Natural killer cell treated with Interleukin-12 subunit alpha and Interleukin-12 subunit beta and Interleukin-15 and Interleukin-18, amount 100 ng/mL, for 72 hours (primary cell): ENCODE data around the gene ZBTB12. TPM values are rescaled to one million over a fixed set of nuclear protein-coding genes. Genes with fewer than 3 reads are reported as not detected.
"Not testable (repeated sequence)": the region's sequence is repeated elsewhere in the genome, so short reads cannot be mapped to it uniquely, and the experiment has no call there.

Experiments used
- ATAC-seq, 2 donors: fragments of 150-1000 bp; cut with Tn5 transposase in 1 of 2; sonication (Bioruptor Pico), chemical (Tn5 transposase) in 1 of 2; 2 replicates each; pipeline ENCODE4 v1.10.0; 2021
- DNase-seq: peaks from one replicate; pipeline ENCODE4 v3.0.0; 2022; ENCODE audit warnings: low spot score
- H3K27ac Mint-ChIP-seq, 2 donors: 1 replicate in 1 of 2; 2 replicates in 1 of 2; pipeline ENCODE4 v1.8.0; 2022; ENCODE audit warnings: mixed read lengths in 2 of 2, mild to moderate bottlenecking in 1 of 2, moderate library complexity in 1 of 2
- H3K27me3 Mint-ChIP-seq, 2 donors: 1 replicate in 1 of 2; 2 replicates in 1 of 2; pipeline ENCODE4 v1.8.0; 2022; ENCODE audit warnings: mixed read lengths in 2 of 2
- H3K36me3 Mint-ChIP-seq: one replicate; pipeline ENCODE4 v1.8.0; 2022; ENCODE audit warnings: mixed read lengths
- H3K4me1 Mint-ChIP-seq, 2 donors: 1 replicate in 1 of 2; 2 replicates in 1 of 2; pipeline ENCODE4 v1.8.0; 2022; ENCODE audit warnings: low read depth in 2 of 2, mixed read lengths in 2 of 2, mild to moderate bottlenecking in 1 of 2
- H3K4me3 Mint-ChIP-seq: one replicate; pipeline ENCODE4 v1.8.0; 2022; ENCODE audit warnings: mixed read lengths
- H3K9me3 Mint-ChIP-seq: 2 replicates; pipeline ENCODE4 v1.8.0; 2022; ENCODE audit warnings: mixed read lengths
- total RNA-seq, 2 donors: library from RNA; stranded (reverse); gene quantifications; one replicate each; pipeline ENCODE4 v1.2.3, GENCODE V29; 2022

The ZBTB12 gene
- total RNA-seq, 2 donors from 2014 or later: 1.4 to 2.9 TPM

DNA sequence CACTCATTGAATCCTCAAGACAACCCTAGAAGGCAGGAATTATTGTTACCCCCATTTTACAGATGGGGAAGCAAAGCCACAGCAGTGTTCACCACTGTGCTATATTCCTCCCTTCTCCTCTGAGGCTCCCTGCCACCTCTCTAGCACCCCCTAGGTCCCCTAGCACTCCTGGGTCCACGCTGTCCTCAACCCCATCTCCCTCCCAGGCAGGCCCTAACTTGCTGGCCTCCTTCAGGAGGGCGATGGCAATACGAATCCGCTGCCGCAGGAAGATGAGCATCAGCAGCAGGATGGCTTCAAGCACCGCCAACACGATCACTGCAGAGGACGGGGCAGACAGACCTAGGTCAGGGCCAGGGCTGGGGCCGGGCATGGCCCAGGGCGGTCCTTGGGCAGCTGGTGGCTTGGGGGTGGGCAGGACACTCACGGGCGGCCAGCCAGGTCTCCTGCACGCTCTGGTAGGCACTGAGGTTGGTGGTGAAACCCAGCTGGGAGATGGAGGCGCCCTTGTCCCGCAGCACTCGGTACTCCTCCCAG is 31.4 kb downstream of the ZBTB12 start:
- H3K27ac Mint-ChIP-seq: no peak overlapping the region
- H3K27me3 Mint-ChIP-seq: peaks cover 6 to 7% of the 10 kb centered on the region in 2 donors
- H3K4me1 Mint-ChIP-seq: no peaks in the 10 kb centered on the region
- no peak overlapping the region for H3K4me3 Mint-ChIP-seq
- DNase-seq: no peak
- peak; percentile 25 to 32 for ATAC-seq
- no peaks in the 10 kb centered on the region for H3K36me3 Mint-ChIP-seq
- no peaks in the 10 kb centered on the region for H3K9me3 Mint-ChIP-seq

DNA sequence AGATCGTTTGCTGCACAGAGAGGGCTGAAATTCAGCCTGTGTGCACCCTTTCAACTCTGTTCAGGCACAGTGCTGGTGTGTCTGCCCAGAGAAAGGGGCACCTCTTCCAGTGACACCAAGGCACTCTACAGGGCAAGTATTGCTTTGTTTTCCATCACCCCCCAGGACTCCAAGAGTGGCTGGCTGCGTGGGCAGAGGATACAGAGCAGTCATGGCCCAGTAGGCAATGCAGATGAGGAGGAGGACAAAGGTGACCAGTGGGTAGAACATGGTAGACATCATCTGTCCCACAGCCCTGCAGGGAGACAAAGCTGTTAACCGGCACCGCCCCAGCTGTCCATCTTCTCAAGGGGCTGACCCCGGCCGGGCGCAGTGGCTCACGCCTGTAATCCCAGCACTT is 32.5 kb downstream of the ZBTB12 start:
- no peak for ATAC-seq

DNA sequence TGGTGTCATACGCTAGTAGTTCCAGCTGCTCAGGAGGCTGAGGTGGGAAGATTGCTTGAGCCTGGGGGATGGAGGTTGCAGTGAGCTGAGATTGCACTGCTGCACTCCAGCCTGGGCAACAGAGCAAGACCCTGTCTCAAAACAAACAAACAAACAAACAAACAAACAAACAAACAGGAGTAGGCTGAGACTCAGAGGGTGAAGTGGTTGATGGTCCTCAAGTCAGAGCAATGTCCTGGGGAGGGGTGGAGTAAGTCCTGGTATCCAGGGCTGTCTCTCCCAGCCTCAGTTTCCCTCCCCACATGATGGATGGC is 33.3 kb downstream of the ZBTB12 start:
- not testable (repeated sequence) for H3K9me3 Mint-ChIP-seq, H3K27ac Mint-ChIP-seq, ATAC-seq, H3K27me3 Mint-ChIP-seq, H3K4me1 Mint-ChIP-seq, H3K4me3 Mint-ChIP-seq, H3K36me3 Mint-ChIP-seq, DNase-seq

More for the DNA sequence above, 32.5 kb downstream of the ZBTB12 start:
- Mint-ChIP-seq H3K36me3 (no peaks in the 10 kb centered on the region), H3K9me3 (no peaks in the 10 kb centered on the region), H3K4me3 (no peak overlapping the region), H3K27me3 (peaks cover 6 to 7% of the 10 kb centered on the region in 2 donors), H3K27ac (no peak overlapping the region), H3K4me1 (peaks cover 0 to 2% of the 10 kb centered on the region in 2 donors)
- no peak for DNase-seq

GRCh38 chr6:31865205-31866118 is 36.4 kb downstream of the ZBTB12 start:
- H3K4me3 Mint-ChIP-seq: no peak overlapping the region
- no peak for ATAC-seq
- no peak overlapping the region for H3K27ac Mint-ChIP-seq
- H3K9me3 Mint-ChIP-seq: no peaks in the 10 kb centered on the region
- DNase-seq: no peak
- H3K36me3 Mint-ChIP-seq: no peaks in the 10 kb centered on the region
- H3K27me3 Mint-ChIP-seq: no peaks in the 10 kb centered on the region
- peaks cover 21% of the 10 kb centered on the region in 2 donors for H3K4me1 Mint-ChIP-seq

- Mint-ChIP-seq H3K9me3 (no peaks in the 10 kb centered on the region), H3K27ac (no peak overlapping the region), H3K27me3 (no peaks in the 10 kb centered on the region), H3K36me3 (no peaks in the 10 kb centered on the region), H3K4me1 (peaks cover 21% of the 10 kb centered on the region in 2 donors), H3K4me3 (peak overlapping the region; percentile 99)
- ATAC-seq (no peak), DNase-seq (no peak)
Observed at GRCh38 chr6:31864818-31865204, 37.1 kb downstream of the ZBTB12 start.

DNA sequence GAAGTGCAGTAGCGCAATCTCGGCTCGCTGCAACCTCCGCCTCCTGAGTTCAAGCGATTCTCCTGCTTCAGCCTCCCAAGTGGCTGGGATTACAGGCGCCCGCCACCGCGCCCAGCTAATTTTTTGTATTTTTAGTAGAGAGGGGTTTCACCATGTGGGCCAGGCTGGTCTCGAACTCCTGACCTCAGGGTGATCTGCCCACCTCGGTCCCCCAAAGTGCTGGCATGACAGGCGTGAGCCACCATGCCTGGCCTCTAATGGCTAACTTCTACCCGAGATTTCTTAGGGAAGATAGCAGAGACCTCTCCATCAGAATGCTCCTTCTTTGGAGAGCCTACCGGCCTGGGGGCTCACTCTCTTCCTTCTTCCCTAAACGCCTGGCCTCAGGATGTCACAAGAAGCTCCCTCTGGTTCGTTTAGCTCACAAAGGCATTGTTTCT is 37.7 kb downstream of the ZBTB12 start:
- peak overlapping the region; percentile 99 for H3K4me3 Mint-ChIP-seq
- not testable (repeated sequence) for DNase-seq, H3K9me3 Mint-ChIP-seq, H3K36me3 Mint-ChIP-seq, H3K27me3 Mint-ChIP-seq, ATAC-seq
- H3K27ac Mint-ChIP-seq: peak overlapping the region; percentile 82 to 89
- peaks cover 21% of the 10 kb centered on the region in 2 donors for H3K4me1 Mint-ChIP-seq

DNA sequence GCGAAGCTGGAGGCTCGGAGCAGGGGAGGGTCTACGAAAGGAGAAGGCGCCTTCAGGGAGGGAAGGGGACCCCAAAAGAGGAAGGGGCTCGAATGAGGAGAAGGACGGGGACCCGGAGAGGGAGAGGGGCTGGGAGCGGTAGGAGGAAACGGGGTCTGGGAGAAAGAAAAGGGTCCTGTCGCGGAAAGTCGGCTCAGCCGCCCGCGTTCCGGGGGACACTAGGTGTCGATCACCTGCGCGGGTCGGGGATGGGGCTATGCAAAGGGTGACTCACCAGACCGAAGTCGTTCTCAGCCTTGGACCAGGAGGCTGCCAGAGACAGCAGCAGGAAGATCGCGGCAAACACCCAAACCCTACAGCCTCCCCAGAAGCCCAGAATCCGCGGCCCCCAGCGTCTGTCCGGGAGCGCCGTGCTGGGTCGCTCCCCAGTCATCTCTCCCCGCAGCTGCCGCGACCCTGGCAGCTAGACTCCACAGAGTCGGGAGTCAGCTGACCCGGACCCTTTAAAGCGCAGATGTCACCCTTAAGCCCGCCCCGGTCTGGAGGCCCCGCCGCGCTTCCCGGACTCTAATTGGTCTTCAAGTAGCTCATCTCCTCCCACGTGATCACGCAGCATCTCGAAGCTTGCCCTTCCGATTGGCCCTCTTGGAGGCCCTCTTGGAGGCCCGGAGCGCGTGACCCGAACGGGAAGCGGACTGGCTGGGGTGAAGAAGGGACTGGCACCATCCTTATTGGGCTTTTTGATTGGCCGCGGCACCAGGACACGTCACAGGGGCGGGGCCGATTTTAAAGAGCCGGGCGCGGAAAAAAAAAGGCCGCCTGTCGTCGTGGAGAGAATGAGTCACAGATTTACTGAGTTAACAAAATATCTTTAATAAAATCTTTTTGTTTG is 39.3 kb downstream of the ZBTB12 start, which contains the start of gene NEU1:
NEU1 (minus strand) TSS at position 478 of the 892 bp plus-strand sequence; CDS start at position 433, 45 bp downstream.
- peak; percentile 100 for DNase-seq
- Mint-ChIP-seq H3K27me3 (no peaks in the 10 kb centered on the region), H3K9me3 (no peaks in the 10 kb centered on the region), H3K27ac (peak within 1 kb of the TSS; percentile 82 to 89), H3K36me3 (no peaks in the 10 kb centered on the region), H3K4me1 (peaks cover 21% of the 10 kb centered on the region in 2 donors), H3K4me3 (peak within 1 kb of the TSS; percentile 99)
- ATAC-seq: peak; percentile 98 to 99

GRCh38 chr6:31861919-31862343 is 40.0 kb downstream of the ZBTB12 start:
- Mint-ChIP-seq H3K4me1 (peaks cover 21% of the 10 kb centered on the region in 2 donors), H3K9me3 (no peaks in the 10 kb centered on the region), H3K27ac (peak overlapping the region; percentile 82 to 89), H3K36me3 (no peaks in the 10 kb centered on the region), H3K27me3 (no peaks in the 10 kb centered on the region), H3K4me3 (peak overlapping the region; percentile 99)
- DNase-seq: no peak
- ATAC-seq: no peak

GRCh38 chr6:31861150-31861549 is 40.7 kb downstream of the ZBTB12 start:
- no peaks in the 10 kb centered on the region for H3K9me3 Mint-ChIP-seq
- H3K36me3 Mint-ChIP-seq: no peaks in the 10 kb centered on the region
- peaks cover 21% of the 10 kb centered on the region in 2 donors for H3K4me1 Mint-ChIP-seq
- H3K4me3 Mint-ChIP-seq: peak overlapping the region; percentile 99
- H3K27ac Mint-ChIP-seq: peak overlapping the region in 1 of 2 donors; percentile 89
- H3K27me3 Mint-ChIP-seq: no peaks in the 10 kb centered on the region
- ATAC-seq (no peak), DNase-seq (no peak)

DNA sequence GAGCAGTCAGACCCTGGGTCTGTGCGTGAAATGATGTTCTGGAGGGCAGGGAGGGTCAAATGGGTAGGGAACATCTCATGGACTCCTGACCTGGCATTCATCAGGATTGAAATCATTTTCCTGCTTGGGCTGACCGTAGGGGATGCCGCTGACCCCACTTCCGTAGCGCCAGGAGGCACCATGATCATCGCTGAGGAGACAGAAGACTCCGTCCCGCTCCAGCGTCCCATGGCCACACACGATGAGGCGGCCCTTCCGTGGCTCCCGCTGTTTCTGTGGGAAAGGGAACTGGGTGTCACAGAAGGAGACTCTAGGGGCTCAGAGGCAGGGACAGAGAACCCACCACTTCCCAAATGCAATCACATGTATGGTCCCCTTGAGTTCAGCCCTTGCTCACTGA is 41.5 kb downstream of the ZBTB12 start:
- DNase-seq (no peak), ATAC-seq (no peak)
- Mint-ChIP-seq H3K9me3 (no peaks in the 10 kb centered on the region), H3K27ac (no peak overlapping the region), H3K4me3 (peak overlapping the region; percentile 5), H3K36me3 (no peaks in the 10 kb centered on the region), H3K27me3 (no peaks in the 10 kb centered on the region), H3K4me1 (peaks cover 21% of the 10 kb centered on the region in 2 donors)

GRCh38 chr6:31859923-31860322 is 42.0 kb downstream of the ZBTB12 start:
- no peaks in the 10 kb centered on the region for H3K36me3 Mint-ChIP-seq
- no peak for DNase-seq
- H3K4me1 Mint-ChIP-seq: peaks cover 21% of the 10 kb centered on the region in 2 donors
- no peaks in the 10 kb centered on the region for H3K9me3 Mint-ChIP-seq
- no peaks in the 10 kb centered on the region for H3K27me3 Mint-ChIP-seq
- peak overlapping the region; percentile 5 for H3K4me3 Mint-ChIP-seq
- no peak overlapping the region for H3K27ac Mint-ChIP-seq
- no peak for ATAC-seq

- Mint-ChIP-seq H3K4me1 (peaks cover 14 to 18% of the 10 kb centered on the region in 2 donors), H3K9me3 (no peaks in the 10 kb centered on the region), H3K27ac (no peak overlapping the region), H3K4me3 (no peak overlapping the region), H3K27me3 (no peaks in the 10 kb centered on the region), H3K36me3 (no peaks in the 10 kb centered on the region)
- DNase-seq (no peak), ATAC-seq (no peak)
Observed at GRCh38 chr6:31858707-31859106, 43.2 kb downstream of the ZBTB12 start.

DNA sequence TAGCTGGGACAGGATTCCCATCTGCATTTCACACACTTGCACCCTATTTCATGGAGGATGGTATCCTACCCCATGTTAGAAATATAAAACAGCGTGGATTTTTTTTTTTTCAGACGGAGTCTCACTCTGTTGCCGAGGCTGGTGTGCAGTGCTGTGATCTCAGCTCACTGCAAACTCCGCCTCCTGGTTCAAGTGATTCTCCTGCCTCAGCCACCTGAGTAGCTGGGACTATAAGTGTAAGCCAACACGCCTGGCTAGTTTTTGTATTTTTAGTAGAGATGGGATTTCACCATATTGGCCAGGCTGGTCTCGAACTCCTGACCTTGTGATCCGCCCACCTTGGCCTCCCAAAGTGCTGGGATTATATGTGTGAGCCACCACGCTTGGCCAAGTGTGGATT is 44.1 kb downstream of the ZBTB12 start:
- H3K4me3 Mint-ChIP-seq, H3K9me3 Mint-ChIP-seq, DNase-seq, H3K36me3 Mint-ChIP-seq, ATAC-seq, H3K27me3 Mint-ChIP-seq, H3K27ac Mint-ChIP-seq: not testable (repeated sequence)
- peaks cover 11 to 13% of the 10 kb centered on the region in 2 donors for H3K4me1 Mint-ChIP-seq
